HG02571 (cell line): Measurements from ENCODE around the gene PCCA.
"Not testable (repeated sequence)": the region's sequence is repeated elsewhere in the genome, so short reads cannot be mapped to it uniquely, and the experiment has no call there.

Experiments
- ATAC-seq: cut with Tn5 transposase; IDR thresholded peaks from one replicate; pipeline ENCODE4 v1.9.1; 2021; ENCODE audit warnings: mild to moderate bottlenecking, moderate library complexity; ENCODE audit not compliant: unreplicated experiment

PCCA gene

DNA sequence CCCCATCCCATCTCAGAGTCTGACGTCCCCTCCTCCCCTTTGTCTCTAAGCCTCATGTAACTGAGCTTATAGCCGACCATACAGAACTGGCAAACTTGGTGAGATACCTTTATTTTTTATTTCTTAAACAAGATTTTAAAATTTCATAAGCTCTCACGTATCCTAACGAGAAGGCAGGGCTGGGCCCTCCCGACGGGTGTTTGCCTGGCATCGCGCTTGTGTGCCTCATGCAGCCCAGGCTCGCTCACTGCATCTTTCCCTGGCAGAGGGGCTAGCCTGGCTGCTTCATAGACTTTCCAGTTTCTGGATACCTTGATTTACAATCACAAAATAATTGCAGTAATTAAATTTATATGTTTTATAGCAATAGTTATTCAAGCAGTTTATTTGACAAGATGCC lies 430.7 kb downstream of the PCCA start:
- ATAC-seq: no peak

DNA sequence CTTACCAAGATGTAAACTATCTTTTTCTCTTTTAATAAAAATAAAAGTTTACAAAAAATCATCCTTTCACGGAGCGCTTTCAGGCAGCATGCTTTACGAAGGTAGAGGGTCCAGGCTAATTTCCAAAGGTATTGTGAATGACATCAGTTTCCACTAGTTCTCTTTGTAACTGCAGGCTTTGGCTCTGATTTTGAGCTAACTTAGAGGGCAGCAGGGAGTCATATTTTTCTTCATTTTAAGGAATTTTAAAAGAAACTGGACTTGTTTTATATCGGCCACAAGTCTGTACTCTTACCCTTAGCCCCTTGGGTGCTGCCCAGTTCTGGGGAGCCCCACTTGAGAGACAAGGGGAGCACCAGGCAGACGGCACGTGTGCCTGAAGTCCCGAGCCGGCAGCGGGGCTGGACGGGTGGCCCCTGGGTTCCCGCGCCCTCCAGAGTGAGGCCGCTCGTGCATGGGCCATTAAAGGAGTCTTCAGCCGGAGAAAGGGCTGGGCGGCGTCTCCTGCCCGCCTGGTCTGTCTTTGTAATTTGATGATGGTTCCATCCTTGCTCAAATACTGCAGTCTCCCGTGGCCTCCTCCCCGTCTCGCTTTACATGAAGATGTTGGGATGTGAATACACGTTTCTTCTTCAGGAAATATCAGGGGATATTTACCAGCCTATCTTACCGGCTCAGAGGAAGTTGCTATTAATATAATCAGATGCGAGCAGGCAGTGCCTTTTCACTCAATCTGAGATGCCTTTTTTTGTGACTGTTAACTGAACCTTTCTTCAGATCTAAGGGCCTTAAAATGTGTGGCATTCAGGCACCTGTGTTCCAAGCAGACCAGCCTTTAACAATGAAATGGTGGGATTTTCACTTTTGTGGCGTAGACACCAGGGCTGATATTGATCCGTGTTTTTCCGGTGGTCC lies 432.3 kb downstream of the PCCA start:
- no peak for ATAC-seq

DNA sequence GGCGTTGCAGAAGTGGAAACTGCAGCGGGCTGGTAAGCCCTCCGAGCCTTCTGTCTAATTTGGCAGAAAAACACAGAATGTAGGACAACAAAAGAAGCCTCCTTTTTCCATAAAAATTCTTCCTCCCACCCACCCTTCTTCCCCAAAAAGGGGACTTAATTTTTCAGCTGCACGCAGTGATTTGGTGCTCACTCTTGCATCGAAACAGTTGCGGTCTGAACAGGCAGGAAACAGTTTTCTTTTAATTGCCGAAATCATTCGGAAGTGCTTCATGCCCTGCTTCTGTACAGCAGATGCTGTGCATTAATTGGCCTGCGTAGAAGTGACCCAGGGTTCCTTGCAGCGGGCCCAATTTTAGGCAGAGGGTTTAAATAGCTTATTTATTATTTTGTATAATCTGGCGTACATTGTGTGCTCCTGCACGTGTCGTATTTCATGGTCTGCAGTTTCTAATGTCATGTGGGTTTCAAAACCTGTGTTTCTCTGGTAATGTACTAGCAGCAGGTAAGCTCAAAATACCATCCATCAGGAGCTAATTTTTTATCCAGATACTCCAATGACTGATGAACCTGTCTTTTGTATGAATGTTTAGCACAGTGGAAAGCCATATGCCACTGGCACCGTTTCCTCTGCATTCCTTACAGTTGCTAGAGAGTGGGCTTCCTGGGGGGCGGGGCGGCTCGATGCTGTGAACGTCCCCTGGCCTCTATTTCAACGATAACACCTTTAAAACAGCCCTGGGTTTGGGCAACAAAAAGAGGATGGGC lies 433.1 kb downstream of the PCCA start:
- ATAC-seq: no peak

DNA sequence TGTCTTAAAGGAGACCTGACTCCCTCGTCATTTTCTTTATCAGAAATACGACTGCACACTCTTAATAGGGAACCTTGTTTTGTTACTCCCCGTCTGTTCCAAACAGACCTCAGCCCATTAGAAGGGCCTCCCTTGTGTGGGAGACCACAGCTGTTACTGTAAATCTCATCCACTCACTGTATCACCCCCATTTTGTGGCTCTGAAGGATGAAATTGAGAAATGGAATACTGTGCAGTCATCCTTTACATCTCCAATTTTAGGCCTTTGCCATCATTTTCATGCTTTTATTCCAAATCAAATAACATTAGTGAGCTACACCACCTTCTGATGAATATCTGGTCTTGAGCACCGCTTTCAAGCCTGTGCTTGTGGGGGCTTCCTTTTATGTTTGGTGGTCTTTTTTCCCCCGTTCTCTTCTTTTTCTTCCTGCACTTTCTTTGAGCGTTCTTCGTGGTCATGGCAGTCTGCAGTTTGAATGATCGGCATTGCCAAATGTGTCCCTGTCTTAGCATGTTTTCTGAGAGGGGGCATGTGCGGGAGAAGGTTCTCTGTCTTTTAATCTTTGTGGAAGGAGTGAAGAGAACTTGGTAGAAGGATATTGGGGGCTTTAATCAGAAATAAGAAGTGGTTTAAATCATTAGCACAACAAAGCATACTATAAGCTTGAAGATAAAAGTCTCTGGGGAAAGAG lies 433.9 kb downstream of the PCCA start:
- ATAC-seq: no peak

DNA sequence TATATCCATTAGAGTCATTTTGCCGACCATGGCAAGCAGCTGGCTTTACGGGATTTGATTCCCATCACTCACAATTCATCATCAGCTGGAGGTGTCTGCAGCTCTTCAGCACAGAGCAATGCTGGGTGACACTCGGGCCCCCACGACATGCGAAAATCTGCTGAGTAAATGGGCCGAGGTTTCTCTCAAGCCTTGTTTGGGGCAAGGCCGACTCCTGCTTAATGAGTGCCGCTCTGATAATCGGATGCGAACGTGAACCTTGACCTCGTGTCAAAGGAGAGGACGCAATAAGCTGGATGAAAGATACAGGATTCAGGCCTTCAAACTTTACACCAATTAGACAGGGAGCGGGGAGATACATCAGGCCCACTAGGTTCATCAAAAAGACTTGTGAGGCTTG lies 434.5 kb downstream of the PCCA start:
- ATAC-seq: no peak

DNA sequence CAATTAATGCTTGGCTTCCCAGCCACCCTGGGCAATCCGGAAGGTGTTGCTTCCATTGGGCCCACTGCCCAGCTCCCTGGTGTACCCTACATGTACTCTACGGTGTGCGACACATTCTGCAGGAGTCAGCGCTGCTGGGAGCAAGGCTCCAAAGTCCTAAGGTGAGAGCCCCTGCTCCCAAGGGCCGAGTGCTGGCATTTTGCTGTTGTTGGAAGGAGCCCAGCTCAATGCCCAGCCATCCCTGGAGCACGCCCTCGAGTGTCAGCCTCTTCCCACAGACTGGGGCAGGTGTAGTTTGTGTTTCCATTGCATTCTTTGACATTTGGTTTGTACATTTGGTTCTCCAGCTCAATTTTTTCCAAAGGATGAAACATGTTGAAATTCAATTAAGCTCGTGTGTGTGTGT lies 435.1 kb downstream of the PCCA start:
- no peak for ATAC-seq

DNA sequence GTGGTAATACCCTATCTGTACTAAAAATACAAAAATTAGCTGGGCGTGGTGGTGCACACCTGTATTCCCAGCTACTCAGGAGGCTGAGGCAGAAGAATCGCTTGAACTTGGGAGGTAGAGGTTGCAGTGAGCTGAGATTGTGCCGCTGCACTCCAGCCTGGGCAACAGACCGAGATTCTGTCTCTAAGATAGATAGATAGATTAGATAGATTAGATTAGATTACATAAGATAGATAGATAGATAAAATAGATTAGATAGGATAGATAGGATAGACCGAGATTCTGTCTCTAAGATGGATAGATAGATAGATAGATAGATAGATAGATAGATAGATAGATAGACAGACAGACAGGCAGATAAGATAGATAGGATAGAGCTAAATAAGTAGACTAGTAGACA lies 435.8 kb downstream of the PCCA start:
- not testable (repeated sequence) for ATAC-seq

DNA sequence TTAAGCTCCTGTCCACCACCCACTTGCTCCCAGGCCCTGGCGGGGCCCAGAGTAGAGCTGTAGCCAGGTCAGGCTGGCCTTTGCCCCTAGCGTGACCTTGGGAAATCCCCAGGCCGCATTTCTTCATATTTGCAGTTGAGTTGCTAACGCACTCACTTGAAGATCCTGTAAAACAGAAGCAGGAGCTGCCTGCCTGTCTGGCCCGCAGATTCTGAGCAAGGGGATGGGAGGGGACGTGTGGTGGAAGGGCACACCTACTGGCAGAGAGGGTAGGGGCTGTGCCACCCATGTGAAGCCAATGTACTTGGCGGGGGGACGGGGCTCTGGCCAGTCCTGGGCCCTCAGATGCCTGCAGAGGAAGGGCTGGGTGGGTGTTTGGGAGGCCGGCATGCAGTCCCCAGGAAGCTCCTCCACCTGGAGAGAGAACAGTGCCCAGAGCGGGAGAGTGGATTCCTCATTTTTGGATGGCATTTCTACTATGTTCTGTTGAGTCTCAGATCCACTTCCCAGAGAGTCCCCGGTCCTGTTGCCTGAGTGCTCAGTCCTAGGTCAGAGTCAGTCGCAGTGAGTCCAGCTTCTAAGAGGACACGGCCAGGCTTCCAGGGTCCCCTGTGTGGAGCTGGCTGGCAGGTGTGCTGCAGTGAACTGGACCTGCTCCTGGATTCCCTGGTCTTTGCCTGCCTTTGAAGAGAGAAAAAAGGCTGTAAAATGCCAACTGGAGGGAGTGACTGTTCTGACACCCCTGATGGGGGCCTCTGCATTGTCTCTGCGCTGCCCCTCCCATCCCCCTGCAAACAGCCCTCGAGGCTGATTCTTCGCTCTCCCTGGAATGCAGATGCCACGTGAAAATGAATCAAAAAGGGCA lies 436.8 kb downstream of the PCCA start:
- ATAC-seq: no peak

DNA sequence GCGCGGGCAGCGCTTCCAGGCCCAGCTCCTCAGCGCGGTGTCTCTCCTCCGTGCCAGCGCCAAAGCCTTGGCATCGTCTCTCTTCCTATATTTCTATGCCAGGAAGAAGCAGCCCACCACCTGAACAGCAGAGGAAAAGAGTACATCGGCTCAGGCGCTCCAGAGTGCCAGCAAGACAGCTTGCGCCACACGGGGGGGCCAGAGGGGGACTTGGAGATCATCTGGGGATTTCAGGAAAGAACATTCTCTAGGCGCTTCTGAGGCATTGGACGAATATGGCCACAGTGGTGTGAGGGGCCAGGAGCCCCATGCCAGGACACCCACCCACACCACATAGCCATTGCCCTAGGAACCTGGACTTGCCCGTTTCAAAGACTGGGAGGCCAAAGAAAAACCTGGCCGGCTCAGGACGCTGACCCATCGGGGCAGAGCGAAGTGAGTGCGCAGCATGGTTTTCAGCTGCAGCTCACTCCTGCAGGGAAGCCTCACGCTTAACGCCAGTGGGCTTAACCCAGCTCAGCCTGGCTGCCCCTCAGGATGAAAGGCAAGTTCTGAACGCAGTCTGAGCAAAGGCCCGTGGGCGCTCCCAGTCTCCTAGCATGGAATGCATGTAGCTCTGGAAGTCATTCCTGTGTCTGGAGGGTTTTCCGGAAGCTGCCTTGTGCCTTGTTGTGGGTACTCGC lies 437.6 kb downstream of the PCCA start:
- ATAC-seq: no peak

DNA sequence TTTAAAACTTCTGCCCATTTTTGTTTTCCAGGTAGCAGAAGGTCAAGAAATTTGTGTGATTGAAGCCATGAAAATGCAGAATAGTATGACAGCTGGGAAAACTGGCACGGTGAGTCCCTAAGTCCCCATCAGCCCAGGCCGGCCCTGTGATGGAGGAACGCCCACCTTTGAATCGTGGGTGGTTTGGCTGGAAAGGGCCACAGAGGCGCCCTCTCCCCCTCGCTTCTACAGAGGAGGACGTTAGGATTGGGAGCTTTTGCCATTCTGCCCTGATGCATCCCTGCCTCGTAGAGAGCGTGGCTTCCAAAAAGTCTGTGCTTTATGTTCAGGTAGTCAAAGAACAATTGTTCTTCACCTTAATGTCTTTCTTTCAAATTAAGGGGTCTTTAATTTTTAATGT lies 438.8 kb downstream of the PCCA start:
- ATAC-seq: no peak

DNA sequence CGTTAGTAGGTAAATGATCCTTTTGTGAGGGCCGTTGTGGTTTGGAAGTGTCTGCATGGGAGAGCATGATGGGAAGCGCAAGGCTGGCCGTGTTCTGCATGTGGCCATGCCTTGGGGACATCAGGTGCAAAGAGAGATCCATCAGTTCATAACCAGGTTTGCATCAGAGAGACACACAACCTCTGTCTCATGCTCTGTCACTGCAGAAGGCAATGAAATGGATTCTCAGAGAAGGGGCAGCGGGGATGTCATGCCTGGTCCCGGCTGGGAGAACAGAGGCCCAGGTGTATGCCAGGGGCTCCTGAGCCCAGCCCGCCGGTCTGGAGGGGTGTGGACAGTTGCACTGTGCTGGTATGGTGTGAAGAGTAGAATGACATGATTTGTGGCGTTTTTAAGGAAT lies 439.5 kb downstream of the PCCA start:
- ATAC-seq: no peak

DNA sequence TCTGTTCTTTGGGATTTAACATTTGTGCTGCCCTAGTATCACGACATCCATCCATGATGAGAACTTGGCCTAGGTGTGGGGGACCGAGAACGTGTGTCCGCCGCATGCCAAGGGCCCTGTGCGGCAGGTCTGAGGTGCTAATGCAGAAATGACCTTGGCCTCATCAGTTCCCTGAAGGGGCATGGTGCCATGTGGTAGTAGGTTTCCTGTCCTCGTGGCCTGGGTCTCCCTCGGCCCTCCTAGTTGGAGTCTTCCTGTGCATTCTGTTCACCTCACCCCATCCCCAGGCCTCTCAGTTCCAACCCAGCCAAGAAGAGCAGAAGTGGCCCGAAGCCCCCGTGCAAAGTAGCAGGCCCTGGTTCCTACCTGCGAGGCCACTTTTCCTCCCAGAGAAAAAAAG lies 439.9 kb downstream of the PCCA start:
- ATAC-seq: no peak

DNA sequence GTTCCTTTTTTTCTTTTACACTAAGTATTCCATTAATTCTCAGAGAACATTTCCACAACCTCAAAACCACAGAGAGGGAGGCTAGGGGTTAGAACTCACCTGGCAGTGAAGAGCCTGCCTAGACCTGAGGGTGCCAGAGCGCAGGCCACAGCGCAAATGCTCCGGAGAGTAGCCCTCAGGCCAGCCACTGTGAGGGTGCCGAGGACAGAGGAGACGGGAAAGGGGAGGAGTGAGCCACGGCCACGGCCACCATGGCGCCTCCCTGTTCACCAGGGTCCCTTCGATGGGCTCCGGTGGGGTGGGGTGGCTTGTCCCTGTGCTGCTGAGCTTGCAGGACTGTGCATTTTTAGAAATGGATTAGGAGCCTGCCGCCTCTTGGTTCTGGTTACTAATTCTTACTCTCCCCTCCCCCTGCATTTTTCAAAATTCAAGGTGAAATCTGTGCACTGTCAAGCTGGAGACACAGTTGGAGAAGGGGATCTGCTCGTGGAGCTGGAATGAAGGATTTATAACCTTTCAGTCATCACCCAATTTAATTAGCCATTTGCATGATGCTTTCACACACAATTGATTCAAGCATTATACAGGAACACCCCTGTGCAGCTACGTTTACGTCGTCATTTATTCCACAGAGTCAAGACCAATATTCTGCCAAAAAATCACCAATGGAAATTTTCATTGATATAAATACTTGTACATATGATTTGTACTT lies 440.9 kb downstream of the PCCA start:
- no peak for ATAC-seq

DNA sequence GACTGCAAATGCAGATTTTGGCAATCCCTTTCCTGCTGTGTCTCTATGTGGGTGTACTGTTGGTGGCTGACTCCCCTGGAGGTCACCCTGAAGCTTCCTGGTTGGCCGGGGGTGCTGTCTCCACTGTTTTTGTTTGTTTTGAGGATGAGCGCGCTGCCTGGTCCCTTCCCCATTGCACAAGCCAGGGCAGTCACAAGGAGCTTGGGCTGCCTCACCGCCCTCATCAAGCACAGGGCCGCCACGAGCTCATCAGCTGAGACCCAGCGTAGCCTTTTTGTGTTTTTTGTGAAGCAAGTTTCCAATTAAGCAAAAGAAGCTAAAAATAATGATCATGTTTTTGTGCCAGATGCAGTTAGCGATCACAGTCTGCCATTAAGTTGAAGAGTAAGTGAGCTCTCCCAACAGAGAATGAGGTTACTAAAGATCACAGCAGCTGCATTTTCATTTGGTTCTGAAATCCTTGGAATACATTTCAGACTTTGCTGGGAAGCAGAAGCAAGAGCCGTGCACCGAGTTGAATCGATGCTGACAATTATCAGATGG lies 441.8 kb downstream of the PCCA start:
- ATAC-seq: no peak

DNA sequence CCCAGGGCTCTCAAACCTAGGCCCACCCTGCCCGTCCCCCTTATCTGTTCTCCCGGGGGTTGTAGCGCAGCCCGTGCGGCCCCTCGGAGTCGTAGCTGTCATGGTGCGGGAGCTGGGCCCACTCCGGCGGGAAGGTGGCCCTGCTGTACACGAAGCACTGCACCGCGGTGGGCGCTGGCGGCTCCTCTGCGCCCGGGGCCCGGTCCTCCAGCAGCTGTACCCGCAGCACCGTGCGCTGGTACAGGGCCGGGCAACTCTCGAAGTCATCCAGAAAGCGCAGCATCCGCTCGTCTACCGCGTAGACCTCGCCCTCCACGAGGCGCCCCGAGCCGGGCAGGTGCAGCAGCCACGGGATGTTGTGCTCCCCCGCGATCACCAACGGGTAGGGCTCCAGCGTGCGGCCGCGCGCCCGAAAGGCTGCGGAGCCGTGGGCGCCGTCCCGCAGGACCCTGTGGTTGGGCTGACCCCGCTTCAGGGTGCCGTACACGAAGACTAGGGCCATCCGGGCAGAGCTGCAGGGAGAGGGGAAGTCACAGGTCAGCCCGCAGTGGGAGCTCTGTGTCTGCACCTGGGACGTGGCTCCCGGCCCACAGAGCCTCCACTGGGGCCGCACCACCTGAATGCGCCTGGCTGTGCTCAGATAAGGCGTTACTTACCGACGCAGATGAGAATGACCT lies 443.3 kb downstream of the PCCA start:
- no peak for ATAC-seq

DNA sequence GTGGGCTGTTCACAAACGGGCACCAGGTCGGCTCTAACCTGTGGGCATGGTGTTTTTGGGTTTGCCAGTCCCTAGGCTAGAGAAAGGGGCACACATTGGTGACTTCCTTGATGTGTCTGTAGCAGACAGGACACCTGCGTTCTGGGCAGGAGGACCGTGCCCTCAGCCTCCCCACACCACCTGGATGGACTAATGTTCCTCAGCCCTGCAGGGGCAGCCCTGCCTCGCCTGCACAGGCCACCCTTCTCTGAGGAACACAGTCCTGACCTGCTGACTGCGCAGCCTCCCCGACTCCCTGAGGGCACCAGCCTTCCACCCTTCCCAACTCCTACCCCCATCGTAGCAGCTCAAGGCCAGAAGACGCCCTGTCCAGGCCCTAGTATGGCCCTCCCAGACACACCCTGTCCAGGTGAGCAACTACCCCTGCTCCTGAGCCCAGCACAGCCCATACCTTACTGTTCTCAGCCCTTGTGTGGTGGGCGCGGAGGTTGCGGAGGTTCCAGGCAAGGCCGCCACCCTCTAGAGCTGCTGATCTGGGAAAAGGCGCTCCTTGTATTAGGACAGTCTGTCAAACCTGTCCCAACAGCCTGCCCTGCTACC lies 444.0 kb downstream of the PCCA start:
- no peak for ATAC-seq

DNA sequence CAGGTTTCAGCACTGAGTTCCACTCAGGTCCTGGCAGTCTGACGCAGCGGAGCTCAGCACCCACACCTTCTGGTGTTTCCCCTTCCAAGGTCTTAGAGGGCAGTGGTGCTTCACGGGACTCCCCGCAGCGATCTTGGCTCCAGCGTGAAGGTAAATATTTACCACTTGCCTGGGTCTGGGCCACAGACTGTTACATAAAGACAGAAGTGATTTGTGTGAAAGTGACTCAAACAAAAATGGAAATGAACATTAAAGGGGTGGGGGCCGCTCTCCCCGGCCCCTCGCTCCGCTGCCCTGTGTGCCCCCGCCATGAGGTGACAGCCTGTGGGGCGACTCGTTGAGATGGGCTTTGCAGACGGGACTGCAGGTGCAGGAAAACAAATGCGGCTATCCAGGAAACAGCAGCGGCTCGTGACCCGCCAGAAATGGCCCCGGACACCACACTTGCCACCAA lies 444.7 kb downstream of the PCCA start:
- no peak for ATAC-seq
